ENCODE data around the gene TREH. TPM values are rescaled to one million over a fixed set of nuclear protein-coding genes. Genes with fewer than 3 reads are reported as not detected.
"Not testable (repeated sequence)": the region's sequence is repeated elsewhere in the genome, so short reads cannot be mapped to it uniquely, and the experiment has no call there.

The TREH gene
- total RNA-seq, 1 experiment from 2014 or later: not detected

DNA sequence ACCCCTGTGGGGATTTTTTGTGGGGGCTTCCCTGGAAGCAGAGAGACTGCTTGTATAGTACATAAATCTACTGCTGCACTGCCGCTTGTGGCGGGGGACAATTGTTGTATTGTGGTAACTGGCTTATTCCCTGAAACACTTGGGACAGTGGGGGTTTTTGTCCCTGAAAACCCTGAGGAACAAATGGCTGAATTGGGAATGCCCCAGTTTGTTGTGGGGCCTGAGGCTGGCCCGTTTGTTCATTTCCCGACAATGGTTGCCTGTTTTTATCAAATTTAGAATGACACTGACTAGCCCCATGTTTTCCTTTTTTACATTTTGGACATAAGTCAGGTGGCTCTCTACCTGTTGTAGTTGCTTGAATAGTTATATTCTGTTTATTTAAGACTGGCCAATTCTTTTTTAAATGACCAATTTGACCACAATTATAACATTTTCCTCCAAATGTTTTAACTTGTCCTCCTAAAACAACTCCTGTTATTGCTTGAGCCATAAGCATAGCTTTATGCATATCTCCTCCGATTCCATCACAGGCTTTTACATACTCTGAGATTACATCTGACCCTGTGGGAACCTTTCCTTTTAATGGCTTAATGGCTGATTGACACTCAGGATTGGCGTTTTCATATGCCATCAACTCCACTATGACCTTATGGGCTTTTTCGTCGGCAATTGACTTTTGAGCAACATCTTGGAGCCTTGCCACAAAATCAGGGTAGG, 47.7 kb upstream of the TREH start:
- not testable (repeated sequence) for H3K79me2 ChIP-seq (ENCODE audit: insufficient read depth, low read length); H4K5ac ChIP-seq (ENCODE audit: insufficient read length, low read depth, low read length); H3K23me2 ChIP-seq (ENCODE audit: insufficient read length, low read depth, low read length, poor library complexity, severe bottlenecking); H3K27me3 ChIP-seq (ENCODE audit: insufficient read depth, low read length); H3K18ac ChIP-seq (ENCODE audit: insufficient read length, low read depth, low read length); H3K79me1 ChIP-seq (ENCODE audit: insufficient read depth, low read depth, low read length, poor library complexity, severe bottlenecking); H3K27ac ChIP-seq (ENCODE audit: insufficient read length, low read depth, low read length); H3K4ac ChIP-seq (ENCODE audit: low read depth, low read length); H2BK5ac ChIP-seq (ENCODE audit: insufficient read length, low read length); H3K56ac ChIP-seq (ENCODE audit: insufficient read length, low read depth, low read length); H3K4me1 ChIP-seq (ENCODE audit: insufficient read depth, low read length); H2BK15ac ChIP-seq (ENCODE audit: low read depth, low read length); H4K8ac ChIP-seq (replicated peaks; ENCODE audit: insufficient read length, low read depth, low read length); H4K20me1 ChIP-seq (ENCODE audit: control insufficient read depth, insufficient read depth, insufficient read length); H4K91ac ChIP-seq (ENCODE audit: insufficient read length, low read depth, low read length); H2AK5ac ChIP-seq (ENCODE audit: insufficient read length, low read length); H3K14ac ChIP-seq (ENCODE audit: insufficient read depth, low read length); H3K9ac ChIP-seq (ENCODE audit: extremely low read depth, insufficient read length, low read length); H3K4me2 ChIP-seq (ENCODE audit: insufficient read depth, insufficient read length, low read length); DNase-seq; H3K27me3 Mint-ChIP-seq (ENCODE audit: low read depth); H2BK120ac ChIP-seq (ENCODE audit: low read depth, low read length, poor library complexity, severe bottlenecking); H3K23ac ChIP-seq (ENCODE audit: insufficient read length, low read depth, low read length); H2AFZ ChIP-seq (ENCODE audit: low read length); H2BK20ac ChIP-seq (ENCODE audit: low read depth, low read length, poor library complexity, severe bottlenecking); H2BK12ac ChIP-seq (ENCODE audit: insufficient read length, low read depth, low read length); H3K9me3 ChIP-seq (ENCODE audit: control insufficient read depth, low read depth, low read length); H3T11ph ChIP-seq (ENCODE audit: low read length)
- H3K36me3 Mint-ChIP-seq (ENCODE audit: insufficient read depth in 1 of 3, low read depth in 3 of 3): peaks cover 37 to 74% (median 44%) of the 10 kb centered on the region in 3 experiments
- H3K27ac Mint-ChIP-seq: peak overlapping the region in 2 of 3 experiments; percentile 62 to 98; a peak in 4 of 7 replicates
- peaks cover 55 to 71% of the 10 kb centered on the region in 2 experiments for H3K4me1 Mint-ChIP-seq
- peaks cover 26 to 32% of the 10 kb centered on the region in 2 experiments for H3K9me3 Mint-ChIP-seq
- no CpG with 5 or more reads among the region's 8 CpGs for WGBS (ENCODE audit: extremely low coverage, insufficient read length, low lambda C conversion rate)
- peak overlapping the region in 1 of 2 experiments; percentile 98; a peak in 2 of 5 replicates for H3K4me3 Mint-ChIP-seq

GRCh38 chr11:118721478-118722015, 42.1 kb upstream of the TREH start:
- no CpG with 5 or more reads among the region's 10 CpGs for WGBS (ENCODE audit: extremely low coverage, insufficient read length, low lambda C conversion rate)
- H3K4me1 Mint-ChIP-seq: peaks cover 80 to 81% of the 10 kb centered on the region in 2 experiments

More at GRCh38 chr11:118721478-118722015, 42.1 kb upstream of the TREH start:
- not testable (repeated sequence) for DNase-seq; H3K23me2 ChIP-seq (ENCODE audit: insufficient read length, low read depth, low read length, poor library complexity, severe bottlenecking); H2BK120ac ChIP-seq (ENCODE audit: low read depth, low read length, poor library complexity, severe bottlenecking); H2AFZ ChIP-seq (ENCODE audit: low read length); H3K4me2 ChIP-seq (ENCODE audit: insufficient read depth, insufficient read length, low read length); H3K79me1 ChIP-seq (ENCODE audit: insufficient read depth, low read depth, low read length, poor library complexity, severe bottlenecking); H3K79me2 ChIP-seq (ENCODE audit: insufficient read depth, low read length); H4K5ac ChIP-seq (ENCODE audit: insufficient read length, low read depth, low read length); H2BK12ac ChIP-seq (ENCODE audit: insufficient read length, low read depth, low read length); H3T11ph ChIP-seq (ENCODE audit: low read length); H4K91ac ChIP-seq (ENCODE audit: insufficient read length, low read depth, low read length); H3K27me3 Mint-ChIP-seq (ENCODE audit: low read depth); H3K27ac ChIP-seq (ENCODE audit: insufficient read length, low read depth, low read length); H3K9me3 Mint-ChIP-seq; H2AK5ac ChIP-seq (ENCODE audit: insufficient read length, low read length); H3K9me3 ChIP-seq (ENCODE audit: control insufficient read depth, low read depth, low read length); H3K23ac ChIP-seq (ENCODE audit: insufficient read length, low read depth, low read length); H4K8ac ChIP-seq (replicated peaks; ENCODE audit: insufficient read length, low read depth, low read length); H4K20me1 ChIP-seq (ENCODE audit: control insufficient read depth, insufficient read depth, insufficient read length); H3K4ac ChIP-seq (ENCODE audit: low read depth, low read length); H3K9ac ChIP-seq (ENCODE audit: extremely low read depth, insufficient read length, low read length); H3K56ac ChIP-seq (ENCODE audit: insufficient read length, low read depth, low read length); H3K18ac ChIP-seq (ENCODE audit: insufficient read length, low read depth, low read length); H3K14ac ChIP-seq (ENCODE audit: insufficient read depth, low read length); H3K27me3 ChIP-seq (ENCODE audit: insufficient read depth, low read length); H2BK15ac ChIP-seq (ENCODE audit: low read depth, low read length); H3K4me1 ChIP-seq (ENCODE audit: insufficient read depth, low read length); H2BK20ac ChIP-seq (ENCODE audit: low read depth, low read length, poor library complexity, severe bottlenecking); H2BK5ac ChIP-seq (ENCODE audit: insufficient read length, low read length)
- peak overlapping the region; percentile 25 to 66; a peak in 3 of 5 replicates for H3K4me3 Mint-ChIP-seq
- peaks cover 0 to 78% (median 27%) of the 10 kb centered on the region in 3 experiments; a peak in 6 of 7 replicates for H3K36me3 Mint-ChIP-seq (ENCODE audit: insufficient read depth in 1 of 3, low read depth in 3 of 3)
- H3K27ac Mint-ChIP-seq: peak overlapping the region in 2 of 3 experiments; percentile 89 to 94; a peak in 5 of 7 replicates

Data from H9 (cell line).